GM12878 (cell line): Measurements from ENCODE around the gene ICA1L. TPM values are rescaled to one million over a fixed set of nuclear protein-coding genes. Genes with fewer than 3 reads are reported as not detected.

Experiments
- CREM ChIP-seq: IDR thresholded peaks from 2 replicates; pipeline ENCODE4 v1.6.1; 2014; ENCODE audit warnings: antibody characterized with exemption, low read depth
- FOXK2 ChIP-seq: fragments of 450-650 bp; IDR thresholded peaks from 2 replicates; pipeline ENCODE4 v1.6.1; 2017; ENCODE audit warnings: mild to moderate bottlenecking, moderate library complexity
- HDGF ChIP-seq: fragments of 450-650 bp; IDR thresholded peaks from 2 replicates; pipeline ENCODE4 v1.6.1; 2016; ENCODE audit warnings: antibody characterized with exemption
- KAT2A ChIP-seq: conservative IDR thresholded peaks from 2 replicates; pipeline ENCODE4 v1.6.1; 2011; ENCODE audit warnings: low read depth, low read length; ENCODE audit not compliant: control insufficient read depth
- RUNX3 ChIP-seq: IDR thresholded peaks from 2 replicates; pipeline ENCODE4 v1.6.1; 2012; ENCODE audit warnings: low read length, inconsistent platforms
- TAF1 ChIP-seq: IDR thresholded peaks from 2 replicates; pipeline ENCODE4 v1.6.1; 2011; ENCODE audit warnings: mild to moderate bottlenecking, low read depth, low read length, borderline replicate concordance
- ZNF384 ChIP-seq: IDR thresholded peaks from 2 replicates; pipeline ENCODE4 v1.6.1; 2012; ENCODE audit warnings: low read depth, mild to moderate bottlenecking, low read length, improper control_type of control experiment, borderline replicate concordance
- polyA plus RNA-seq, 11 experiments: library from polyadenylated mRNA; depleted of rRNA in 4 of 11; unstranded in 6 of 11; stranded (reverse) in 5 of 11; fragments of >200 nt; fragmentation: Nextera tagmentation in 4 of 11; fragmentation: Illumina TruSeq in 1 of 11; extraction: Ambion mirVana in 4 of 11; extraction: Trizol in 1 of 11; gene quantifications; 1 replicate in 1 of 11; 2 replicates in 10 of 11; pipeline versions ENCODE4 v1.2.1 to v1.2.3, GENCODE V29; 2011 to 2016; ENCODE audit warnings: inconsistent platforms in 2 of 11, missing spikeins in 2 of 11, low read depth in 1 of 11
- total RNA-seq, 4 experiments: library from RNA; depleted of rRNA in 3 of 4; stranded (reverse); fragments of >200 nt in 3 of 4; fragmentation: Illumina TruSeq in 1 of 4; extraction: Trizol in 1 of 4; gene quantifications; 2 replicates each; pipeline versions ENCODE4 v1.2.1 to v1.2.3, GENCODE V29; 2013 to 2021
- TF ChIP-seq, protein P1 (sequence below): fragments of 450-650 bp; IDR thresholded peaks from 2 replicates; pipeline ENCODE4 v1.6.1; 2017; ENCODE audit warnings: antibody characterized with exemption, mild to moderate bottlenecking, moderate library complexity
- TF ChIP-seq, protein P2 (sequence below): fragments of 450-650 bp; IDR thresholded peaks from 2 replicates; pipeline ENCODE4 v1.6.1; 2016; ENCODE audit warnings: mild to moderate bottlenecking

ICA1L gene
- total and polyA plus RNA-seq, 10 of the 15 experiments (the other 5 are each of a cell fraction or from before 2014, with no cell fraction given), result 0.85 to 7.4 (median 3.6) TPM

DNA sequence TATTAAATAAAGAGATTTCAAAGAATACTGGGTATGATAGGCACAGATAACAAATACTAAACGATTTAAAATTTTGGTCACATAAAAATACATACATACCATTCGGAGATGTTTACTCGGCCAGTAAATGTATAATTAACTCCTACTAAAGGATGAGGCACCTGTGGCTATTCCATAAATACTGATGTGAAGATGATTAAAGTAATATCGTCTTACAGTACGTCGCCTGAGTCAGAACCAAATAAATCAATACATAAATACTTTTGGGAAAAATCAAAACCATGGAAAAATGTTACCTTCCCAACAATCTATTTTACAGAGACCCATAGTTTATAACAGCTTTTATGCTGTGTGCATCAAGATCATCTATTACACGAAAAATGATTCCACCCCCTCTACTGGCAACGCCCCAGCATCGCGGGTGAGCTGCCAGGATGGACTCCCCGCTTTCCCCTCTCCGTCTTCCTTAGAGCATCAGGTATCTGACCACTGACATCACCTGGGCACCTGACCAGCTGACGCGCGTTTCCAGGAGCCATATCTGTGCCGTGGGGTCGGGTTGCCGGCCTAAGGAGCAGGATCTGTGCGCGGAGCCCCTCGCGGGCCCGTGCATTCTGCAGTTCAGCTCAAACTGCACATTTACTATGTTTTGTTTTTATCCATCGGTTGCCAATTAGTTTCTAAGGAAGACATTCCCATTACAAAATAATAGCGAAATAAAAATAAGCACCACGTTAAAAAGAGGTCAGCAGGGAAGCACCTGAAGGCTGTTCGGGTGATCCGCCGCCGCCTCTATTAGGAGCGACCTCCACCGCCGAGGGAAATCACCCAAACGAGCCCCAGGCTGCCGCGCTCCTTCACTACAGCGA, 901 bp downstream of the ICA1L start (continued):
- TF ChIP-seq, protein P1, sequence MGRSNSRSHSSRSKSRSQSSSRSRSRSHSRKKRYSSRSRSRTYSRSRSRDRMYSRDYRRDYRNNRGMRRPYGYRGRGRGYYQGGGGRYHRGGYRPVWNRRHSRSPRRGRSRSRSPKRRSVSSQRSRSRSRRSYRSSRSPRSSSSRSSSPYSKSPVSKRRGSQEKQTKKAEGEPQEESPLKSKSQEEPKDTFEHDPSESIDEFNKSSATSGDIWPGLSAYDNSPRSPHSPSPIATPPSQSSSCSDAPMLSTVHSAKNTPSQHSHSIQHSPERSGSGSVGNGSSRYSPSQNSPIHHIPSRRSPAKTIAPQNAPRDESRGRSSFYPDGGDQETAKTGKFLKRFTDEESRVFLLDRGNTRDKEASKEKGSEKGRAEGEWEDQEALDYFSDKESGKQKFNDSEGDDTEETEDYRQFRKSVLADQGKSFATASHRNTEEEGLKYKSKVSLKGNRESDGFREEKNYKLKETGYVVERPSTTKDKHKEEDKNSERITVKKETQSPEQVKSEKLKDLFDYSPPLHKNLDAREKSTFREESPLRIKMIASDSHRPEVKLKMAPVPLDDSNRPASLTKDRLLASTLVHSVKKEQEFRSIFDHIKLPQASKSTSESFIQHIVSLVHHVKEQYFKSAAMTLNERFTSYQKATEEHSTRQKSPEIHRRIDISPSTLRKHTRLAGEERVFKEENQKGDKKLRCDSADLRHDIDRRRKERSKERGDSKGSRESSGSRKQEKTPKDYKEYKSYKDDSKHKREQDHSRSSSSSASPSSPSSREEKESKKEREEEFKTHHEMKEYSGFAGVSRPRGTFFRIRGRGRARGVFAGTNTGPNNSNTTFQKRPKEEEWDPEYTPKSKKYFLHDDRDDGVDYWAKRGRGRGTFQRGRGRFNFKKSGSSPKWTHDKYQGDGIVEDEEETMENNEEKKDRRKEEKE, result no peak
- TF ChIP-seq ZNF384 (no peak), RUNX3 (0 out of 2 replicates have a peak, but pooled peaks have one; percentile 12), TAF1 (0 out of 2 replicates have a peak, but pooled peaks have one; percentile 25), FOXK2 (no peak), CREM (peak; percentile 56), HDGF (0 out of 2 replicates have a peak, but pooled peaks have one; percentile 37), KAT2A (no peak)
- TF ChIP-seq, protein P2, sequence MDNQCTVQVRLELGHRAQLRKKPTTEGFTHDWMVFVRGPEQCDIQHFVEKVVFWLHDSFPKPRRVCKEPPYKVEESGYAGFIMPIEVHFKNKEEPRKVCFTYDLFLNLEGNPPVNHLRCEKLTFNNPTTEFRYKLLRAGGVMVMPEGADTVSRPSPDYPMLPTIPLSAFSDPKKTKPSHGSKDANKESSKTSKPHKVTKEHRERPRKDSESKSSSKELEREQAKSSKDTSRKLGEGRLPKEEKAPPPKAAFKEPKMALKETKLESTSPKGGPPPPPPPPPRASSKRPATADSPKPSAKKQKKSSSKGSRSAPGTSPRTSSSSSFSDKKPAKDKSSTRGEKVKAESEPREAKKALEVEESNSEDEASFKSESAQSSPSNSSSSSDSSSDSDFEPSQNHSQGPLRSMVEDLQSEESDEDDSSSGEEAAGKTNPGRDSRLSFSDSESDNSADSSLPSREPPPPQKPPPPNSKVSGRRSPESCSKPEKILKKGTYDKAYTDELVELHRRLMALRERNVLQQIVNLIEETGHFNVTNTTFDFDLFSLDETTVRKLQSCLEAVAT, result 0 out of 2 replicates have a peak, but pooled peaks have one; percentile 27
